ENCODE measurements around the gene SH3RF3. TPM values are rescaled to one million over a fixed set of nuclear protein-coding genes. Genes with fewer than 3 reads are reported as not detected.

The SH3RF3 gene
- polyA plus RNA-seq, 3 donors from 2014 or later: not detected

DNA sequence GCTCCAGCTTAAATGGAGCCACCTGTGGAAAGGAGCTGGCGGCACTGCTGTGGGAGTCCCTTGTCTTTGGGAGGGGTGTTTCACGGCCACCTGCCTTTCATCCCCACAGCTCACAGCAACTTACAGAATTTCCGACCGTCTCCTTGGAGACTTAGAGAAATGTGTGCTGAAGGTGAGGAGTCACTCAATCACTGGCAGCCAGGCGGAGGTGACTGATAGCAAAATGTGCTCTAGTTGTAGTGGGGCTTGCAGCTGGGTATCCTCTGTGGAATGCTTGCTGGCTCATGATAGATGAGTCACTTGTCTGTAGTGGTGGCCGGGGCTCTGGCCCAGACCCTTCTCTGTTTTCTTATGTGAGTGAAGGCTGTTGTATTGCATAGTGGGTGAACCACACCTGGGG lies 110.7 kb downstream of the SH3RF3 start:
- peaks cover 0 to 5% (median 5%) of the 10 kb centered on the region in 3 donors for H3K27me3 Mint-ChIP-seq (ENCODE audit: low read depth in 3 of 3)
- H3K27ac Mint-ChIP-seq: peak overlapping the region in 1 of 6 donors; percentile 95
- peaks cover 0 to 4% (median 0%) of the 10 kb centered on the region in 3 donors for H3K36me3 Mint-ChIP-seq
- peaks cover 34 to 41% of the 10 kb centered on the region in 2 donors for H3K4me1 Mint-ChIP-seq
- DNase-seq: no peak
- no peak overlapping the region for H3K4me3 Mint-ChIP-seq
- no peaks in the 10 kb centered on the region for H3K9me3 Mint-ChIP-seq

DNA sequence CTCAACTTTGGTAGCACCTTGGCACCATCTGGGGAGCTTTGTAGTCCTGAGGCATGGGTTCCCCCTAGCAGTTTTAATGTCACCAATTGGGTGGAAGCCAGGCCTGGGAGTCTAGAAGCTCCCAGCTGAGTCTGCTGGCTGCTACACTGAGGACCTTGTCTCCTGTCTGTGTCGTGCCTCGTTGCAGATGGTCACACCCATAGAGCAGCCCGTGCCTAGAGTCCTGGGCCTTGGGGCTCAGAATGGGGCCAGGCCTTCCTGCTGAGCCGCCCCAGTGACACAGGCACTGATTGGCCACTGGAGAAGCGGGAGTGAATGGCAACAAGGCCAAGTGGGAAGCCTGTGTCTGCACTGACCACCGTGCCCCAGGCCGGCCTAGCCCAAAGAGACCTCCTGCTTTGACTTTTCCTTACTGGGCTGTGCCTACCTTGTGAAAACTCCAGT lies 113.2 kb downstream of the SH3RF3 start:
- peaks cover 0 to 4% (median 0%) of the 10 kb centered on the region in 3 donors for H3K36me3 Mint-ChIP-seq
- peak overlapping the region in 2 of 6 donors; percentile 4 to 9 for H3K27ac Mint-ChIP-seq
- H3K4me3 Mint-ChIP-seq: no peak overlapping the region
- no peaks in the 10 kb centered on the region for H3K9me3 Mint-ChIP-seq
- H3K27me3 Mint-ChIP-seq (ENCODE audit: low read depth in 3 of 3): peaks cover 0 to 5% (median 4%) of the 10 kb centered on the region in 3 donors
- DNase-seq: no peak
- peaks cover 29 to 35% of the 10 kb centered on the region in 2 donors for H3K4me1 Mint-ChIP-seq

DNA sequence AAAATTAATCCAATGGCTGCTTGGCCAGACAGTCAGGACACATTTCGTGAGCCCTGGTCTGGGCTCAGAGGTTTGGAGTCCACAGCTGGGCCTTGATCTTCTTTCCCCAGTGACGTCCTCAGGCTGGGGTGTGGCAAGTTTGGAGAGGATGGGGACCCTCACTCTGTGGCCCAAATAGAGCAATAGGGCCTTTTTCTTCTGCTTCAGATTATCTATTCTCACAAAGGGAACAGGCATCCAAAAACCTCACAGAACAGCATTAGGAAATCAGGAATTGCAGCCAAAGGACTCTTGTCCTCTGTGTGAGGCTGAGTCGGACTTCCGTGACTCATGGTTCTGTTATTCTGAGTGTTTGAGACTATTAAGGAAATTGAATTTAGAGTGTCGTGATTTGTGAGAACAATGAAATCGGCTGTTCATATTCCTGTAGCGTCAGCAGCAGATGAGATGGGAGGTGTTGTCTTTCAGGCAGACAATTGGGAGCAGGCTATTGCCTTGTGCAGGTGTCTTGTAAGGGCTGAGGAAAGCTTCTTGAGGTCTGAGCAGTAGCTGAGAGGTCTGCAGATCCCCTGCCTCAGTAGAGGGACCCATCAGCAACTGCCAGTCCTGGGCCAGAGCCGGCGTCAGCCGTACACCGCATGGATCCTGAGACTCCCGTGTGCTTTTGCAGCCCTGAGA lies 113.8 kb downstream of the SH3RF3 start:
- Mint-ChIP-seq H3K9me3 (no peaks in the 10 kb centered on the region), H3K4me1 (peaks cover 30 to 35% of the 10 kb centered on the region in 2 donors), H3K4me3 (no peak overlapping the region), H3K36me3 (peaks cover 0 to 4% (median 0%) of the 10 kb centered on the region in 3 donors), H3K27me3 (ENCODE audit: low read depth in 3 of 3) (peaks cover 0 to 5% (median 5%) of the 10 kb centered on the region in 3 donors), H3K27ac (peak overlapping the region in 1 of 6 donors; percentile 33)
- DNase-seq: no peak

DNA sequence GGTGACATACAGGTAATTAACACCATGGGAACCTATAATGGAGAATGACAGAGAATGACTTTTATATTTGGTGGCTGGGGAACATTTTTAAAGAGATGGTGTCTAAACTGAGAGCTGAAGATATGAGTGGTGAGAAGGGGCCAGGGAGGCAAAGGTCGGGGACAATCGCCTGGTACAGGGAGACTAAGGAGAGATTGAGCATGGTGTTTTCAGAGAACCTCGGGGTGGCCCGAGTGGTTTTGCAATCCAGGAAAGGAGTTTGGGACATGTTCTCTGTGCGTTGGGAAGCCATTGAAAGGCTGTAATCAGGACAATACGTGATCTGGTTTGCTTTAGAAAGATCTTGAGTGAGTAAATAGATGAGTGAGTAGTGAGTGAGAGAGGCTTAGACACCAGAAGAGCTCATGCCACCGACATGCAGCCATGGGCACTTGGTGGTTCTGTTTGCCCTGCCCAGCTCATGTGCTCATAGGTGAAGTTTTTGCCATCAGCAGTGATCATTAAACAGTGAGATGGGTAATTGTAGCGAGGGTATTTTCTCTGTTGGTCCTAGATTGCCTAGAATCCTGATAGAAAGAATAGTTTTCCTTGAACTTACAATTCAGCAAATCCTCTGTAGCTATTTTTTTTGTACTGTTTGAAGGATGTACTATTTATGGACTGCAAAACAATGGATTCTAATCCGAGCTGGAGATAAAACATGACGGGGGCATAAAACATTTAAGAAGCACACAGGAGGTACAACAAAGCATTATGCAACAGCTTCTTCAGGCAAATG lies 114.7 kb downstream of the SH3RF3 start:
- Mint-ChIP-seq H3K27me3 (ENCODE audit: low read depth in 3 of 3) (peaks cover 0 to 7% (median 6%) of the 10 kb centered on the region in 3 donors), H3K27ac (no peak overlapping the region), H3K4me1 (peaks cover 30 to 35% of the 10 kb centered on the region in 2 donors), H3K36me3 (peaks cover 0 to 4% (median 1%) of the 10 kb centered on the region in 3 donors), H3K9me3 (no peaks in the 10 kb centered on the region), H3K4me3 (no peak overlapping the region)
- no peak for DNase-seq

DNA sequence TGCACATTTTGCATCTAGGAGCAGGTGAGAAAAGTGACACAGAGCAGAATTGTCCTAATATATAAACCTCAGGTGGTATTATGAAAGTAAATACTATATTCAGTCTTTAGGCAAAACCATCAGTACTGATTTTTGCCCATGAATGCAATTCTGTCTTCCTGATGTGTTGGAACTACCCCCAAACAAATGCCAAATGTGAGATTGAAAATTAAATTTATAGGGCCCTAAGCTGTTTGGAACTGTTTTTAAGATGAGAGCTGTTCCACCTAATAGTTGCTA lies 115.2 kb downstream of the SH3RF3 start:
- Mint-ChIP-seq H3K36me3 (peaks cover 0 to 4% (median 2%) of the 10 kb centered on the region in 3 donors), H3K27ac (no peak overlapping the region), H3K9me3 (no peaks in the 10 kb centered on the region), H3K4me3 (no peak overlapping the region), H3K4me1 (peaks cover 26 to 32% of the 10 kb centered on the region in 2 donors), H3K27me3 (ENCODE audit: low read depth in 3 of 3) (peaks cover 0 to 11% (median 8%) of the 10 kb centered on the region in 3 donors)
- no peak for DNase-seq

DNA sequence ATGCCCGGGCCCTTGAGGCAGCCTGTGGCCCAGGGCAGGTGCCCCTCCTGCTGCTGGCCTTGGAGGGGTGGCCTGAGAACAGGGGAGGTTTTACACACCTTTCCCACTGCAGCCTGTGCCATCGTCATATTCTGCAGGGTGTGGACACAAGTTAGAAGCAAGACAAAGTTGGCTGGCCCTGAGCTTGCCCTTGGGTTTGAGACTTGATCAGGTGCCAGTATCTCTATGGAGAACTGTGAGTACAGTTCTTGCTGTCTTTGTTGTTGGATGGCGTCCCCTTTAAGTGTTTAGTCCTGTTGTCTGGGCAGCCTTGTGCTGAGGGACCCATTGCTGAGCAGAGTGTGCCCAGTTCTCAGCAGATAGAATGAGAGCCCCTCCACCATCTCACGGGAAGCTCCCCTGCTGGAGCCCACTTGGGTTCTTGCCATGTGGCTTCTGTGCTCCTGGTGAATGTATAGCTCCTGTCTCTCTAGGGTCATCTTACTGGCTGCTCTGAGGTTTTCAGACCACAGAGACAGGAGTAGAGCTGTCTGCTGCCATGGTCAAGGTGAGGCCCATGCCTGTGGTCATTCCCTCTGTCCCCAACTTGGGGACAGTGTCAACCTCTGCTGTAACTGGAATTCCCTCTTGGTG lies 115.9 kb downstream of the SH3RF3 start:
- Mint-ChIP-seq H3K9me3 (no peaks in the 10 kb centered on the region), H3K36me3 (peaks cover 0 to 4% (median 2%) of the 10 kb centered on the region in 3 donors), H3K27ac (no peak overlapping the region), H3K4me3 (no peak overlapping the region), H3K27me3 (ENCODE audit: low read depth in 3 of 3) (peaks cover 0 to 12% (median 8%) of the 10 kb centered on the region in 3 donors), H3K4me1 (peaks cover 20 to 26% of the 10 kb centered on the region in 2 donors)
- no peak for DNase-seq

DNA sequence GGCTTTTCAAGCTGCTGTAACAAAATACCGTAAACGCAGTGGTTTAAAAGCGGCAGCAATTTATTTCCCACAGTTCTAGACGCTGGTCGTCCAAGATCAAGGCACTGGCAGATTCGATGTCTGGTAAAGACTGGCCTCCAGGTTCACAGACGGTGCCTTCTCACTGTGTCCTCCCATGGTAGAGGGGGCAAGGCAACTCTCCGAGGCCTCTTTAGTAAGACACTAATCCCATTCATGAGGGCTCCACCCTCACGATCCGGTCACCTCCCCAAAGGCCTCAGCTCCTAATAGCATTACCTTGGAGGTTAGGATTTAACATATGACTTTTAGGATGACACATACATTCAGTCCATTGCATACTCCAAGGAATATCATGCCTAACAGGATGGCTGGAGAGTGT lies 117.2 kb downstream of the SH3RF3 start:
- DNase-seq: no peak
- Mint-ChIP-seq H3K27me3 (ENCODE audit: low read depth in 3 of 3) (peaks cover 0 to 15% (median 8%) of the 10 kb centered on the region in 3 donors), H3K4me1 (peaks cover 18 to 23% of the 10 kb centered on the region in 2 donors), H3K36me3 (peaks cover 0 to 4% (median 2%) of the 10 kb centered on the region in 3 donors), H3K4me3 (no peak overlapping the region), H3K9me3 (no peaks in the 10 kb centered on the region), H3K27ac (no peak overlapping the region)

DNA sequence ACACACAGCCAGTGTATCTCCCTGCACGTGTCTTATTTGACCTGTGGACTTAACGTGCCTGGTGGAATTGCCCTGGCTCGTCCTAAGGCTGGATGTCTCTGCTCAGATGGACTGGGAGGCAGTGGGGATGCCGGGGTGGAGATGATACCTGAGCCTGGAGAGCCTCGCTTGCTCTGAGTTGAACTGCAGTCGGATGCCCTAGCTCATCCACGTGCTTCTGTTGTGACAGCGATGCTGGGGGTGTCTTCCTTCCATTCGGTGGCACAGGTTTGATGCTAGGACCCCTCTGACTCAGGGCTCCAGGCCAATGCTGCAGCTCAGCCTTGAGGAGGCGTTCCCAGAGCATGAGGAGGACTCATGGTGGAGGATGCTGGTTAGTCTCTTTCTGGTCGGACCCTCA lies 117.6 kb downstream of the SH3RF3 start:
- Mint-ChIP-seq H3K4me3 (no peak overlapping the region), H3K27me3 (ENCODE audit: low read depth in 3 of 3) (peaks cover 0 to 15% (median 8%) of the 10 kb centered on the region in 3 donors), H3K27ac (peak overlapping the region in 1 of 6 donors; percentile 24), H3K9me3 (no peaks in the 10 kb centered on the region), H3K4me1 (peaks cover 18 to 23% of the 10 kb centered on the region in 2 donors), H3K36me3 (peaks cover 0 to 4% (median 2%) of the 10 kb centered on the region in 3 donors)
- no peak for DNase-seq

DNA sequence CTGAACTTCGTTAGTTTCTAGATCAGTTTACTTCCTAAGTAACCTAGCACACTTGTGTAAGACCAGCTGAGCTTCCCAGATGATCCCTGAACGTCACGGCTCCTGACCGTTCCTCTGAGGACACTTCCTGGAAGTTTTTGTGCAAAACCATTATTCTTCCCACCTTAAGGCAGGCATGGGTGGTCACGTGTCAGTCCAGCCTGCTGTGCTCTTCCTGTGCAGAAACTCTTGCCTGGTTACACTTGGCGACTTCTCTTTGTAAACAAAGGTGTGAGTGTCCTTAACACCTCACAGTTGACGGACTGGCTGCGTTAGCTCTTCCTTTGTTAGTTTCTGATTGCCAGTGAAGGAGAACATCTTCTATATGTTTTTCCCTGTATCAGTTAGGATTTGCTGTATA lies 118.3 kb downstream of the SH3RF3 start:
- peak in 2 of 3 donors; percentile 11 to 18 for DNase-seq
- H3K4me1 Mint-ChIP-seq: peaks cover 18 to 23% of the 10 kb centered on the region in 2 donors
- H3K27ac Mint-ChIP-seq: peak overlapping the region in 3 of 6 donors; percentile 24 to 49 (median 24)
- H3K4me3 Mint-ChIP-seq: peak overlapping the region in 4 of 5 donors; percentile 1 to 31 (median 10)
- H3K9me3 Mint-ChIP-seq: no peaks in the 10 kb centered on the region
- peaks cover 0 to 4% (median 2%) of the 10 kb centered on the region in 3 donors for H3K36me3 Mint-ChIP-seq
- H3K27me3 Mint-ChIP-seq (ENCODE audit: low read depth in 3 of 3): peaks cover 0 to 15% (median 5%) of the 10 kb centered on the region in 3 donors

DNA sequence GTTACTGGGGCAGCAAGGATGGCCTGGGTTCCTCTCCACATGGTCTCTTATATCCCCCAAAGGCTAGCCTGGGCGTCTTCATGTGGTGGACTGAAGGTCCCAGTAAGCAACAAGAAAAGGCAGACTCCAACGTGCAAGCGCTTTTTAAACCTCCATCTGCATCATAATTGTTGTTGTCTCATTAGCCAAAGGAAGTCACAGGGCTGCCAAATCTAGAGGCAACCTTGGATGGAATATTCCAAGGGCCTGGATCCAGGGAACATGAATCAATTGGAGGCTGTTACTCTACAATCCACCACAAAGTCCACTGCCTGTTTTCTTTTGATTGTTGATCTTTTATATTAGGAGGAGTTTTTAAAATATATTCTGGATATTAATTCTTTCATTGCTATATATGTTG lies 118.8 kb downstream of the SH3RF3 start:
- no peaks in the 10 kb centered on the region for H3K9me3 Mint-ChIP-seq
- DNase-seq: no peak
- peaks cover 0 to 15% (median 3%) of the 10 kb centered on the region in 3 donors for H3K27me3 Mint-ChIP-seq (ENCODE audit: low read depth in 3 of 3)
- peak overlapping the region in 2 of 6 donors; percentile 24 to 49 for H3K27ac Mint-ChIP-seq
- H3K4me3 Mint-ChIP-seq: peak overlapping the region in 3 of 5 donors; percentile 2 to 31 (median 19)
- H3K4me1 Mint-ChIP-seq: peaks cover 18 to 23% of the 10 kb centered on the region in 2 donors
- peaks cover 0 to 4% (median 2%) of the 10 kb centered on the region in 3 donors for H3K36me3 Mint-ChIP-seq

DNA sequence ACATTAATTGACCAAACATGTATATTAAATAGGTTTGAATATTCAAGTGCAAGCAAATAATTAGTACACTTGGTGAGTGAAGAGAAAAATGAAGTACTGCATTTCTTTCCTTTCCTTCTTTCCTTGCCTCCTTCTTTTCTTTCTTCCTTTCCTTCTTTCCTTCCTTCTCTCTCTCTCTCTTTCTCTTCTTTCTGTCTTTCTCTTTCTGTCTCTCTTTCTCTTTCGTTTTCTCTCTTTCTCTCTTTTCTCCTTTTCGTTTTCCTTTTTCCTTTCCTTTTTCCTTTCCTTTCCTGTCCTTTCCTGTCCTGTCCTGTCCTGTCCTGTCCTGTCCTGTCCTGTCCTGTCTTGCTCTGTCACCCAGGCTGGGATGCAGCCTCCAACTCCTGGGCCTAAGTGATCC lies 119.6 kb downstream of the SH3RF3 start:
- H3K4me3 Mint-ChIP-seq: no peak overlapping the region
- peaks cover 0 to 15% (median 3%) of the 10 kb centered on the region in 3 donors for H3K27me3 Mint-ChIP-seq (ENCODE audit: low read depth in 3 of 3)
- H3K36me3 Mint-ChIP-seq: peaks cover 0 to 4% (median 2%) of the 10 kb centered on the region in 3 donors
- DNase-seq: no peak
- no peaks in the 10 kb centered on the region for H3K9me3 Mint-ChIP-seq
- H3K27ac Mint-ChIP-seq: peak overlapping the region in 2 of 6 donors; percentile 64 to 77
- H3K4me1 Mint-ChIP-seq: peaks cover 18 to 23% of the 10 kb centered on the region in 2 donors

DNA sequence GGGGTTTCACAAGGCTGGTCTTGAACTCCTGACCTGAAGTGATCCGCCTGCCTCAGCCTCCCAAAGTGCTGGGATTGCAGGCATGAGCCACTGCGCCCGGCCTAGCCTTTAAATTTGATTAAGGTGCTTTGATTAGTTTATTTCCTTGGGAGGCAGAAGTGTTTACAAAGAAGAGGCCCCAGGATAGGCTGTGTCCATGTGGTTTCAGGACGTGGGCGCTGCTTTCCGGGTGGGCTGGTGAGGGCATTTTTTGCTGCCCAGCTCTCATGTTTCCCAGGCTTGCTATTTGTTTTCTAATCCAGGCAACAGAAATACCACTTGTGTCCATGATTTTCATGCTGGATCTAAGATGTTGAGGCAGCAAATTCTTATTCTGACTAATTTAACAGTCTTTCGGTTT lies 124.2 kb downstream of the SH3RF3 start:
- H3K4me1 Mint-ChIP-seq: peaks cover 3 to 8% of the 10 kb centered on the region in 2 donors
- H3K27ac Mint-ChIP-seq: no peak overlapping the region
- no peak overlapping the region for H3K4me3 Mint-ChIP-seq
- peaks cover 2 to 12% (median 3%) of the 10 kb centered on the region in 3 donors for H3K27me3 Mint-ChIP-seq (ENCODE audit: low read depth in 3 of 3)
- H3K36me3 Mint-ChIP-seq: peaks cover 0 to 2% (median 2%) of the 10 kb centered on the region in 3 donors
- no peaks in the 10 kb centered on the region for H3K9me3 Mint-ChIP-seq
- DNase-seq: no peak

DNA sequence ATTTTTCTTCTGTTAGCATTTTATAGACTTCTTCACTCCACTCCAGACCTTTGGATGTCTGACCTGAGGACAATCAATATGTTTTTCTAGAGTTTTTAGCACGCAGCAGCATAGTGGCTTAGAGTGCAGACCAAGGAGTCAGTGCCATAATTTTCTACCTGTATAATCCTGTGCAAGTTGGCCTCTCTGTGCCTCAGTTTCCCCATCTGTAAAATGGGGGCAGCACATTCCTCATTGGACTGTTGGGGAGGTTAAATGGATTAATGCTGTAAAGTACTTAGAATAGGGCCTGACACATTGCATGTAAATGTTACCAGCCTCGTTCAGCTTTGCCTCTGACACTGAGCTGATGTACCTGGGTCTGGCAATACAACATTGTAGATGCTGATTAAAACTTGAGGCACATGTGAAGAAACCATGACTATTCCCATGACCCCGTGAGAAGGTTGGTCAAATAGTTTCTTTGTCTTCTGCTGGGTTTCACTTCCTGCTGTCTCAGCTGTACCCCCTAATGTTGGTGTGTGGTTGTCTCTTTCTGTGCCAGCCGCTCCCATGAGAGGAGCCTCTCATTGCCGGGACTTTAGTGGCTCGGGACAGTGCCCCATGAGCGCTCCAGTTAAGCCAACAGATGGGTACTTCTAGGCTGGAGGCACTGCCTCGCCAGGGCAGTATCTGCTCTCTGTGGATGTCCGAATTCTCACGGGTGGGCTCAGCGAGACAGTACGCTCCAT lies 125.3 kb downstream of the SH3RF3 start:
- Mint-ChIP-seq H3K27me3 (ENCODE audit: low read depth in 3 of 3) (peaks cover 0 to 6% (median 2%) of the 10 kb centered on the region in 3 donors), H3K36me3 (no peaks in the 10 kb centered on the region), H3K4me3 (no peak overlapping the region), H3K27ac (no peak overlapping the region), H3K4me1 (no peaks in the 10 kb centered on the region), H3K9me3 (no peaks in the 10 kb centered on the region)
- DNase-seq: no peak
